HCT116 (cell line): ENCODE results near the gene SND1. TPM values are rescaled to one million over a fixed set of nuclear protein-coding genes. Genes with fewer than 3 reads are reported as not detected.

Source experiments
- ATAC-seq: fragments of 200-7000 bp; cut with Tn5 transposase; 2 replicates; pipeline ENCODE4 v1.9.1; 2020; ENCODE audit warnings: mild to moderate bottlenecking, moderate library complexity
- BruUV-seq: library from RNA; stranded (reverse); fragments of 400-500 nt; replicated peaks from 2 replicates; lab custom pipeline; 2021; lab: Mats Ljungman, UMichigan
- CTCF ChIA-PET: fragments of 300-600 bp; sonication (Branson Sonifier 250); formaldehyde crosslinking; loops from one replicate; lab custom pipeline; 2021; ENCODE audit warnings: antibody characterized with exemption; lab: Charles Lee
- POLR2A ChIA-PET: fragments of 300-600, 350-600 bp; sonication (Branson Sonifier 250); formaldehyde crosslinking; loops from one replicate; lab custom pipeline; 2021; ENCODE audit warnings: antibody characterized with exemption; lab: Charles Lee
- RAD21 ChIA-PET, 2 experiments: fragments of 300-600 bp; sonication (Branson Sonifier 250); formaldehyde crosslinking; loops; one replicate each; lab custom pipeline; 2023; ENCODE audit warnings: low total read pairs in 2 of 2; ENCODE audit not compliant: uncharacterized antibody in 2 of 2, unreplicated experiment in 2 of 2, low non-redundant PET in 1 of 2; lab: Charles Lee
- DNase-seq: peaks from one replicate; pipeline ENCODE4 v3.0.0-alpha.2; 2010; ENCODE audit warnings: low read depth, low spot score
- H2AFZ ChIP-seq: fragments of 200-600 bp; shearing (Covaris generic), sonication (generic); 2 replicates; pipeline ENCODE4 v1.6.1; 2017; ENCODE audit warnings: low read depth, mixed run types, mixed read lengths, antibody characterized with exemption, low read length; ENCODE audit not compliant: poor library complexity, severe bottlenecking
- H3K27ac ChIP-seq: 2 replicates; pipeline ENCODE4 v1.5.1; 2012; ENCODE audit warnings: low read depth, low read length
- H3K27me3 ChIP-seq: fragments of 200-600 bp; sonication (generic); 2 replicates; pipeline ENCODE4 v1.6.1; 2016; ENCODE audit warnings: mixed run types, low read length, mixed read lengths; ENCODE audit not compliant: insufficient read depth
- H3K36me3 ChIP-seq, 2 experiments: fragments of 200-500 bp in 1 of 2; fragments of 200-600 bp in 1 of 2; sonication (Bioruptor generic) in 1 of 2; sonication (generic) in 1 of 2; 2 replicates each; pipeline versions ENCODE4 v1.5.1 to v1.6.1; 2014 to 2016; ENCODE audit warnings: low read length in 2 of 2, inconsistent platforms in 1 of 2, mixed read lengths in 1 of 2, mixed run types in 1 of 2; ENCODE audit not compliant: insufficient read depth in 2 of 2, control insufficient read depth in 1 of 2
- H3K4me1 ChIP-seq, 2 experiments: fragments of 200-600 bp in 1 of 2; sonication (generic) in 1 of 2; 2 replicates each; pipeline versions ENCODE4 v1.5.1 to v1.6.1; 2012 to 2017; ENCODE audit warnings: low read length in 2 of 2, inconsistent platforms in 1 of 2, mild to moderate bottlenecking in 1 of 2, mixed read lengths in 1 of 2, mixed run types in 1 of 2, moderate library complexity in 1 of 2; ENCODE audit not compliant: insufficient read depth in 2 of 2, control insufficient read depth in 1 of 2
- H3K4me2 ChIP-seq: fragments of 200-600 bp; sonication (generic); 2 replicates; pipeline ENCODE4 v1.6.1; 2017; ENCODE audit warnings: mixed run types, low read length, mixed read lengths
- H3K4me3 ChIP-seq, 2 experiments: fragments of 200-600 bp in 1 of 2; sonication (generic) in 1 of 2; replicated peaks in 1 of 2; 2 replicates each; pipeline ENCODE4 v1.5.1; 2011 to 2016; ENCODE audit warnings: low read length in 2 of 2, control low read depth in 1 of 2, low read depth in 1 of 2, mild to moderate bottlenecking in 1 of 2, mixed read lengths in 1 of 2, mixed run types in 1 of 2
- H3K79me2 ChIP-seq: fragments of 200-600 bp; sonication (generic); 2 replicates; pipeline ENCODE4 v1.6.1; 2017; ENCODE audit warnings: mild to moderate bottlenecking, mixed run types, low read length, moderate library complexity, mixed read lengths; ENCODE audit not compliant: insufficient read depth
- H3K9ac ChIP-seq: fragments of 200-600 bp; sonication (generic); 2 replicates; pipeline ENCODE4 v1.6.1; 2016; ENCODE audit warnings: low read length, mixed read lengths
- H3K9me2 ChIP-seq: fragments of 200-600 bp; sonication (generic), shearing (Covaris generic); 2 replicates; pipeline ENCODE4 v1.6.1; 2017; ENCODE audit warnings: mixed run types, mild to moderate bottlenecking, moderate library complexity; ENCODE audit not compliant: insufficient read depth
- H3K9me3 ChIP-seq, 2 experiments: fragments of 200-500 bp in 1 of 2; fragments of 200-600 bp in 1 of 2; sonication (Bioruptor generic) in 1 of 2; sonication (generic) in 1 of 2; 2 replicates each; pipeline ENCODE4 v1.6.1; 2014 to 2017; ENCODE audit warnings: low read length in 2 of 2, mixed read lengths in 2 of 2, inconsistent platforms in 1 of 2, low read depth in 1 of 2, mild to moderate bottlenecking in 1 of 2, mixed run types in 1 of 2, moderate library complexity in 1 of 2; ENCODE audit not compliant: control insufficient read depth in 1 of 2, insufficient read depth in 1 of 2
- H4K20me1 ChIP-seq: fragments of 200-600 bp; sonication (generic), shearing (Covaris generic); 2 replicates; pipeline ENCODE4 v1.6.1; 2017; ENCODE audit warnings: mixed run types, mild to moderate bottlenecking, moderate library complexity; ENCODE audit not compliant: insufficient read depth
- EZH2 ChIP-seq: fragments of 200-600 bp; sonication (generic); IDR thresholded peaks from 2 replicates; pipeline ENCODE4 v1.6.1; 2017; ENCODE audit warnings: antibody characterized with exemption, mixed run types
- FOSL1 ChIP-seq: IDR thresholded peaks from 2 replicates; pipeline ENCODE4 v1.6.1; 2012; ENCODE audit warnings: low read depth
- JUND ChIP-seq: IDR thresholded peaks from 2 replicates; pipeline ENCODE4 v1.6.1; 2012
- RAD21 ChIP-seq: IDR thresholded peaks from 2 replicates; pipeline ENCODE4 v1.6.1; 2012; ENCODE audit warnings: low read depth, mild to moderate bottlenecking
- intact Hi-C: fragments of 100-400 bp; cut with micrococcal nuclease; formaldehyde crosslinking; loops from 2 replicates; pipeline ENCODE4 v1.10.0; 2022
- total RNA-seq: library from RNA; stranded (reverse); gene quantifications from one replicate; pipeline ENCODE4 v1.2.1, GENCODE V29; 2021; ENCODE audit not compliant: unreplicated experiment
- TF ChIP-seq, protein P1 (sequence below), 3 experiments: fragments of 200-600 bp in 1 of 3; sonication (generic) in 1 of 3; IDR thresholded peaks in 2 of 3; conservative IDR thresholded peaks in 1 of 3; 2 replicates each; pipeline ENCODE4 v1.5.1; 2012 to 2017; ENCODE audit warnings: low read depth in 2 of 3, low read length in 2 of 3, antibody characterized with exemption in 1 of 3, borderline replicate concordance in 1 of 3, control low read depth in 1 of 3, mild to moderate bottlenecking in 1 of 3, mixed read lengths in 1 of 3, mixed run types in 1 of 3, moderate library complexity in 1 of 3; ENCODE audit not compliant: insufficient read depth in 1 of 3

SND1 gene
- total RNA-seq, 1 experiment from 2014 or later, result 169 TPM

DNA sequence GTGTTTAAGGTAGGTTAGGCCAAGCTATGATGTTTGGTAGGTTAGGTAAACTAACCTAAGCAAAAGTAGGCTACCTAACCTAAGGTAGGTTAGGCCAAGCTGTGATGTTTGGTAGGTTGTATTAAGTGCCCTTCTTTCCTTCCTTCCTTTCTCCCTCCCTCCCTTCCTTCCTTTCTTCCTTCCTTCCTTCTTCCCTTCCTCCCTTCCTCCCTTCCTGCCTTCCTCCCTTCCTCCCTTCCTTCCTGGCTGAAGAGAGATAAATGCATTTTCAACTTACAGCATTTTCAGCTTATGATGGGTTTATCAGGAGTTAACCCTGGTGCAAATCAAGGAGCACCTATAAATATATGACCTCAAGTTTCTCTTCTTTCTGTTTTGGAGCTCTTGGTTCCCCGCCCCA is 56.2 kb downstream of the SND1 start:
- peaks cover 57% of the 10 kb centered on the region for H3K79me2 ChIP-seq
- ChIA-PET CTCF (interaction anchor here (0.7 to 2.8 kb wide), 4 partner anchors 93 to 510 kb away, joined by 3 to 26 read pairs (median 4); no protein-coding TSS in a partner anchor), RAD21 (interaction anchor here (0.6 to 2.2 kb wide), 3 partner anchors 354 to 503 kb away, joined by 3 to 12 read pairs (median 3); no protein-coding TSS in a partner anchor), POLR2A (no interaction called here)
- ATAC-seq (no peak), DNase-seq (no peak)
- no peaks in the 10 kb centered on the region for H3K9me2 ChIP-seq
- TF ChIP-seq JUND (no peak), FOSL1 (no peak)
- intact Hi-C loops, result loop anchor here (1.0 to 10.0 kb wide), 2 partner anchors 317 to 501 kb away; no protein-coding TSS in a partner anchor
- H2AFZ ChIP-seq, result no peak overlapping the region
- peaks cover 4% of the 10 kb centered on the region for H4K20me1 ChIP-seq
- H3K4me3 ChIP-seq, result no peak overlapping the region
- peaks cover 6 to 11% of the 10 kb centered on the region in 2 experiments; a peak in 2 of 4 replicates for H3K9me3 ChIP-seq
- no TSS peak for BruUV-seq
- no peak overlapping the region for H3K4me2 ChIP-seq
- H3K9ac ChIP-seq, result no peak overlapping the region
- no peaks in the 10 kb centered on the region for H3K27me3 ChIP-seq
- H3K36me3 ChIP-seq, result peaks cover 49 to 89% of the 10 kb centered on the region in 2 experiments
- peaks cover 0 to 4% of the 10 kb centered on the region in 2 experiments; a peak in 1 of 4 replicates for H3K4me1 ChIP-seq
- H3K27ac ChIP-seq, result no peak overlapping the region

DNA sequence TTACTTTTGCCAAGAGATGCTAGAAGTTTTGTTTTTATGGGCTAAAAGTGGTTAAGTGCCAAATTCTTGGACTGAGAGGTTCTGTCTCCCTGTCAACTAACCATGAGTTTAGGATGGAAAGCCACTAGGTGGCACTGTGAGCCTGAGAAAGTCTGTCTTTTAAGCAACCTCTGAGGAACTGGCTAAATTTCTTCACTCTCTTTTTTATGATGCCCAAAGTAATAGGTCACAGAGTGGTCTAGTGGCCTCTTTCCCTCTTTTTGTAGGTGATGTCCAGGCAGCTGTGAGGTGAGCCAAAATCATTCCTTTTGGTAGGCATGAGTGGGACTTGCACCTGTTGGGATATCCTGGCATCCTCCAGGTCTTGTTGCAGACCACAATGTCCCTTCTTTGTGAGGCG is 56.8 kb downstream of the SND1 start:
- Histone ChIP-seq H3K4me1 (peaks cover 0 to 4% of the 10 kb centered on the region in 2 experiments; a peak in 1 of 4 replicates), H3K9me3 (peaks cover 6 to 11% of the 10 kb centered on the region in 2 experiments; a peak in 2 of 4 replicates), H3K79me2 (peaks cover 62% of the 10 kb centered on the region), H4K20me1 (peaks cover 4% of the 10 kb centered on the region), H3K27me3 (no peaks in the 10 kb centered on the region), H3K4me2 (no peak overlapping the region), H3K4me3 (no peak overlapping the region), H3K9ac (no peak overlapping the region), H3K9me2 (no peaks in the 10 kb centered on the region), H2AFZ (no peak overlapping the region), H3K27ac (no peak overlapping the region), H3K36me3 (peaks cover 50 to 92% of the 10 kb centered on the region in 2 experiments)
- CTCF ChIA-PET, result interaction anchor here (0.7 to 2.8 kb wide), 4 partner anchors 92 to 510 kb away, joined by 3 to 26 read pairs (median 4); no protein-coding TSS in a partner anchor
- POLR2A ChIA-PET, result no interaction called here
- peak; percentile 54 for DNase-seq
- no peak for TF ChIP-seq EZH2
- peak; percentile 71 for TF ChIP-seq RAD21
- TF ChIP-seq, protein P1, sequence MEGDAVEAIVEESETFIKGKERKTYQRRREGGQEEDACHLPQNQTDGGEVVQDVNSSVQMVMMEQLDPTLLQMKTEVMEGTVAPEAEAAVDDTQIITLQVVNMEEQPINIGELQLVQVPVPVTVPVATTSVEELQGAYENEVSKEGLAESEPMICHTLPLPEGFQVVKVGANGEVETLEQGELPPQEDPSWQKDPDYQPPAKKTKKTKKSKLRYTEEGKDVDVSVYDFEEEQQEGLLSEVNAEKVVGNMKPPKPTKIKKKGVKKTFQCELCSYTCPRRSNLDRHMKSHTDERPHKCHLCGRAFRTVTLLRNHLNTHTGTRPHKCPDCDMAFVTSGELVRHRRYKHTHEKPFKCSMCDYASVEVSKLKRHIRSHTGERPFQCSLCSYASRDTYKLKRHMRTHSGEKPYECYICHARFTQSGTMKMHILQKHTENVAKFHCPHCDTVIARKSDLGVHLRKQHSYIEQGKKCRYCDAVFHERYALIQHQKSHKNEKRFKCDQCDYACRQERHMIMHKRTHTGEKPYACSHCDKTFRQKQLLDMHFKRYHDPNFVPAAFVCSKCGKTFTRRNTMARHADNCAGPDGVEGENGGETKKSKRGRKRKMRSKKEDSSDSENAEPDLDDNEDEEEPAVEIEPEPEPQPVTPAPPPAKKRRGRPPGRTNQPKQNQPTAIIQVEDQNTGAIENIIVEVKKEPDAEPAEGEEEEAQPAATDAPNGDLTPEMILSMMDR (IDR thresholded peaks at IDR 0.05 in 2 of 3, conservative IDR thresholded peaks at IDR 0.05 in 1 of 3; ENCODE audit: borderline replicate concordance in 1 of 3, insufficient read depth in 1 of 3, low read depth in 2 of 3, low read length in 2 of 3), result peak; percentile 56 to 69 (median 67); a peak in 5 of 6 replicates
- RAD21 ChIA-PET, result interaction anchor here (0.6 to 2.2 kb wide), 3 partner anchors 501 to 502 kb away, joined by 3 to 12 read pairs (median 7); no protein-coding TSS in a partner anchor
- intact Hi-C loops, result loop anchor here (1.0 to 10.0 kb wide), 2 partner anchors 316 to 501 kb away; no protein-coding TSS in a partner anchor
- BruUV-seq, result no TSS peak
- ATAC-seq, result peak; percentile 82
